NCI-H2227 (cell line): ENCODE measurements around the gene IFNL1.
A peak's percentile ranks its signal among the peaks of the same experiment; 100 is the strongest.
"Not testable (repeated sequence)": the region's sequence is repeated elsewhere in the genome, so short reads cannot be mapped to it uniquely, and the experiment has no call there.

ENCODE experiments used
- DNase-seq: peaks from one replicate; lab custom pipeline; 2025; ENCODE audit not compliant: unreplicated experiment; lab: John Stamatoyannopoulos, UW

IFNL1 gene

GRCh38 chr19:39332293-39332692 lies 36.1 kb downstream of the IFNL1 start:
- DNase-seq: no peak

GRCh38 chr19:39332738-39333137 lies 36.5 kb downstream of the IFNL1 start:
- DNase-seq: not testable (repeated sequence)

DNA sequence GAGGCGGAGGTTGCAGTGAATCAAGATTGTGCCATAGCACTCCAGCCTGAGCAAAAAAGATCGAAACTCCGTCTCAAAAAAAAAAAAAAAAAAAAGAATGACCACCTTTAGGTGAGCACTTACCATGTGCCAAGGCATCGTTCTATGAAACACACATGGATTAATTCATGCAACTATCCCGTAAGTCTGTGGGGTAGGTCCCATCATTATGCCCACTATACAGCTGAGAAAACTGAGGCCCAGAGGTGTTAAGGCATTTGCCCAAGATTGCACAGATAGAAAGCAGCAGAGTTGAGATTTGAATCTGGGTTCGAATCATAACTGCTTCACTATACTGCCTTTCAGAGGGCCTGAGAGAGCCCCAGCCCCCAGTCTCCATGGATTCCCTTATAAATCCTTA lies 37.3 kb downstream of the IFNL1 start:
- DNase-seq: no peak

- no peak for DNase-seq
Observed at GRCh38 chr19:39334444-39334976, 38.3 kb downstream of the IFNL1 start.

- DNase-seq: peak; percentile 69
Observed at GRCh38 chr19:39335168-39335548, 39.0 kb downstream of the IFNL1 start.

GRCh38 chr19:39336483-39336882 lies 40.3 kb downstream of the IFNL1 start:
- no peak for DNase-seq

GRCh38 chr19:39339674-39340073 lies 43.5 kb downstream of the IFNL1 start:
- no peak for DNase-seq

DNA sequence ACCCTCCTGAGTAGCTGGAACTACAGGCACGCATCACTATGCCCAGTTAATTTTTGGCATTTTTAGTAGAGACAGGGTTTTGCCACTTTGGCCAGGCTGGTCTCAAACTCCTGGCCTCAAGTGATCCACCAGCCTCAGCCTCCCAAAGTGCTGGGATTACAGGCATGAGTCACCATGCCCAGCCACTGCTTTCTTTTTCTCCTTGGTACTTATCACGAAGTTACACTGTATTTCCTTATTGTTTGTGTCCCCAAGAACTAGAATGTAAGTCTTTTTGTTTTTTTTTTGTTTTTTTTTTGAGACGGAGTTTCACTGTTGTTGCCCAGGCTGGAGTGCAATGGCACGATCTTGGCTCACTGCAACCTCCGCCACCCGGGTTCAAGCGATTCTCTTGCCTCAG lies 43.9 kb downstream of the IFNL1 start:
- DNase-seq: not testable (repeated sequence)

- peak; percentile 90 for DNase-seq
Observed at GRCh38 chr19:39341129-39341718, 45.0 kb downstream of the IFNL1 start.

- peak; percentile 100 for DNase-seq
Observed at GRCh38 chr19:39341719-39342604, 45.8 kb downstream of the IFNL1 start, which contains the start of gene SAMD4B. TSS of gene SAMD4B (plus strand) at chr19:39342421. CDS start at chr19:39356894, 14,473 bp downstream.

- peak; percentile 82 for DNase-seq
Observed at GRCh38 chr19:39342647-39343305, 46.6 kb downstream of the IFNL1 start.

- no peak for DNase-seq
Observed at GRCh38 chr19:39345956-39346355, 49.7 kb downstream of the IFNL1 start.

DNA sequence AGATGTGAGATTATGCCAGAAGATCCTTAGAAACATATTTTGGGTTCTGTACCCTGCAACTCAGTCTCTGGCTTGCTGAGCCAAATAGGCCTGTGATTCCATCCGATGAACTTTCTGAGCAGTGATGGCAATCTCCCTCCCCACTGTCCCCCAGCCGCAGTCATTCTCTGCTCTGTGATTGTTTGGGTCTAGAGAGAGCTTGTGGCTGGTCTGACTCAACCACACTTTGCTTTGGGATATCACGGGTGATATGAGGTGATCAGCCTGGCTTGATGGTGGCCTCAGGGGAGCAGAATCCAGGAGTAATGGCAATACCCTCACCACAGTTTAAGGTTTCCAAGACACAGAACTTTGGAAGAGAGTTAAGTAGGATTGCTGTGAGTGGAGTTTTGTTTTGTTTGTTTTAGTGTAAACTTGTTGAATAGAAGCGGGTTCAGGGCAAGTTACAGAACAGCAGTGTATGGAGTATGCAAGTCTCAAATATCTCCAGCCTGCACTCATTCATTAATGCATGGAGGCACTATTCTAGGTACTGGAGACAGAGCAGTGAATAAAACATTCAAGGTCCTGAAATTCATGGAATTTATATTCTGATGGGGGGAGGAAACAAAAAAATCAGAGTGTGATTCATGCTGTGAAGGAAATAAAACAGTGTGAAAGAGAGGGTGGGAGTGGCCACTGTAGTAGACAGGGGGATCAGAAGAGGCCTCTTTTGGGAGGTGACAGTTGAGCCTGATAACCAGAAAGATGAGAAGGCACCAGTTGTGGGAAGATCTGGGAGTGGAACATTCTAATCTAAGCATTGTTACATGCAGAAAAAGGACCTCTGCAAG lies 51.3 kb downstream of the IFNL1 start:
- DNase-seq: no peak
